IMR-90 (cell line): ENCODE data around the gene RIPK4. TPM values are rescaled to one million over a fixed set of nuclear protein-coding genes. Genes with fewer than 3 reads are reported as not detected.

Experiments
- ATAC-seq: fragments of 200-7000 bp; cut with Tn5 transposase; 2 replicates; pipeline ENCODE4 v1.9.1; 2020; ENCODE audit warnings: low read depth, mild to moderate bottlenecking, moderate library complexity
- BruUV-seq: library from RNA; stranded (reverse); fragments of 400-500 nt; replicated peaks from 2 replicates; lab custom pipeline; 2021; lab: Mats Ljungman, UMichigan
- CTCF ChIA-PET: fragments of 300-600 bp; formaldehyde crosslinking; extraction: SDS; loops from one replicate; lab custom pipeline; 2021; ENCODE audit warnings: antibody characterized with exemption; lab: Yijun Ruan, JAX
- POLR2A ChIA-PET: fragments of 300-600 bp; sonication (Branson Sonifier 250); formaldehyde crosslinking; loops from one replicate; lab custom pipeline; 2022; ENCODE audit warnings: antibody characterized with exemption; ENCODE audit not compliant: unreplicated experiment; lab: Charles Lee
- DNase-seq: peaks from one replicate; pipeline ENCODE4 v3.0.0; 2013
- H2AFZ ChIP-seq: replicated peaks from 2 replicates; pipeline ENCODE3; 2013; ENCODE audit warnings: low read length, mild to moderate bottlenecking; ENCODE audit not compliant: poor library complexity
- H2AK5ac ChIP-seq: 2 replicates; pipeline ENCODE4 v1.6.1; 2013; ENCODE audit warnings: low read depth, low read length, inconsistent platforms
- H2AK9ac ChIP-seq: replicated peaks from 2 replicates; pipeline ENCODE3; 2013; ENCODE audit warnings: mild to moderate bottlenecking, low read depth, low read length, moderate library complexity; ENCODE audit not compliant: poor library complexity
- H2BK120ac ChIP-seq: 2 replicates; pipeline ENCODE4 v1.6.1; 2013; ENCODE audit warnings: low read depth, low read length, inconsistent platforms
- H2BK15ac ChIP-seq: 3 replicates; pipeline ENCODE4 v1.6.1; 2013; ENCODE audit warnings: low read depth, low read length, inconsistent platforms
- H2BK20ac ChIP-seq: 2 replicates; pipeline ENCODE4 v1.6.1; 2013; ENCODE audit warnings: low read depth, mild to moderate bottlenecking, inconsistent platforms, low read length, moderate library complexity
- H2BK5ac ChIP-seq: 2 replicates; pipeline ENCODE4 v1.6.1; 2013; ENCODE audit warnings: mild to moderate bottlenecking, low read depth, low read length, inconsistent platforms; ENCODE audit not compliant: poor library complexity, severe bottlenecking
- H3K14ac ChIP-seq: replicated peaks from 2 replicates; pipeline ENCODE4 v1.6.1; 2013; ENCODE audit warnings: low read depth, low read length, inconsistent platforms
- H3K18ac ChIP-seq: 2 replicates; pipeline ENCODE4 v1.6.1; 2013; ENCODE audit warnings: low read depth, low read length, control low read depth
- H3K23ac ChIP-seq: 2 replicates; pipeline ENCODE4 v1.6.1; 2013; ENCODE audit warnings: low read depth, low read length, inconsistent platforms
- H3K27ac ChIP-seq: 2 replicates; pipeline ENCODE4 v1.5.1; 2013; ENCODE audit warnings: mild to moderate bottlenecking, control low read depth, low read length; ENCODE audit not compliant: insufficient read depth
- H3K27me3 ChIP-seq: 2 replicates; pipeline ENCODE4 v1.6.1; 2013; ENCODE audit warnings: low read length; ENCODE audit not compliant: control insufficient read depth, insufficient read depth
- H3K36me3 ChIP-seq: 2 replicates; pipeline ENCODE4 v1.6.1; 2013; ENCODE audit warnings: low read length, mixed read lengths; ENCODE audit not compliant: control insufficient read depth, insufficient read depth
- H3K4ac ChIP-seq: 2 replicates; pipeline ENCODE4 v1.6.1; 2013; ENCODE audit warnings: low read depth, low read length, inconsistent platforms
- H3K4me1 ChIP-seq: 2 replicates; pipeline ENCODE4 v1.6.1; 2013; ENCODE audit warnings: low read length, mixed read lengths; ENCODE audit not compliant: control insufficient read depth, insufficient read depth
- H3K4me2 ChIP-seq: 2 replicates; pipeline ENCODE4 v1.6.1; 2013; ENCODE audit warnings: low read depth, mild to moderate bottlenecking, control low read depth, low read length, moderate library complexity
- H3K4me3 ChIP-seq: 2 replicates; pipeline ENCODE4 v1.5.1; 2013; ENCODE audit warnings: low read depth, mild to moderate bottlenecking, control low read depth, low read length, moderate library complexity; ENCODE audit not compliant: insufficient read depth
- H3K56ac ChIP-seq: 2 replicates; pipeline ENCODE4 v1.6.1; 2013; ENCODE audit warnings: low read length, inconsistent platforms; ENCODE audit not compliant: insufficient read depth; ENCODE audit errors: extremely low read depth
- H3K79me1 ChIP-seq, 2 experiments: 2 replicates each; pipeline ENCODE4 v1.6.1; 2013; ENCODE audit warnings: low read length in 2 of 2, inconsistent platforms in 1 of 2, low read depth in 1 of 2
- H3K9ac ChIP-seq: 2 replicates; pipeline ENCODE4 v1.6.1; 2013; ENCODE audit warnings: low read depth, low read length, control low read depth
- H3K9me1 ChIP-seq: 2 replicates; pipeline ENCODE4 v1.6.1; 2013; ENCODE audit warnings: low read length, inconsistent platforms; ENCODE audit not compliant: insufficient read depth
- H3K9me3 ChIP-seq: 2 replicates; pipeline ENCODE4 v1.6.1; 2013; ENCODE audit warnings: low read length; ENCODE audit not compliant: control insufficient read depth, insufficient read depth
- H4K20me1 ChIP-seq: 2 replicates; pipeline ENCODE4 v1.6.1; 2013; ENCODE audit warnings: low read length, inconsistent platforms; ENCODE audit not compliant: insufficient read depth
- H4K5ac ChIP-seq: 2 replicates; pipeline ENCODE4 v1.6.1; 2013; ENCODE audit warnings: mild to moderate bottlenecking, low read depth, low read length, control low read depth
- H4K8ac ChIP-seq, 2 experiments: 2 replicates each; pipeline ENCODE4 v1.6.1; 2013; ENCODE audit warnings: low read depth in 2 of 2, low read length in 2 of 2, control low read depth in 1 of 2, inconsistent platforms in 1 of 2
- H4K91ac ChIP-seq: 2 replicates; pipeline ENCODE4 v1.6.1; 2013; ENCODE audit warnings: low read depth, low read length, inconsistent platforms; ENCODE audit not compliant: insufficient read depth
- FOS ChIP-seq: fragments of 150-350 bp; IDR thresholded peaks from 2 replicates; pipeline ENCODE4 v1.6.1; 2016; ENCODE audit warnings: low read depth, low read length
- RAD21 ChIP-seq: IDR thresholded peaks from 2 replicates; pipeline ENCODE4 v1.6.1; 2012; ENCODE audit warnings: low read length, improper control_type of control experiment
- RFX5 ChIP-seq: IDR thresholded peaks from 2 replicates; pipeline ENCODE4 v1.8.0; 2012; ENCODE audit warnings: low read depth, mild to moderate bottlenecking, low read length, moderate library complexity
- WGBS, 2 experiments: methylation state at CpG; one replicate each; pipeline versions ENCODE4 v1.1.5 to v1.1.7; 2013; ENCODE audit warnings: missing lambda C conversion rate in 2 of 2; ENCODE audit not compliant: insufficient read length in 1 of 2; ENCODE audit errors: extremely low coverage in 2 of 2; 5-methylcytosine and 5-hydroxymethylcytosine counted together
- dilution Hi-C: fragments of 300-500 bp; cut with HindIII; formaldehyde crosslinking; loops from one replicate; pipeline ENCODE4 v1.14.3; 2018; ENCODE audit warnings: low sequenced_read_pairs; ENCODE audit not compliant: unreplicated experiment
- in situ Hi-C: fragments of 300-500 bp; cut with MboI; formaldehyde crosslinking; loops from 3 replicates; pipeline ENCODE4 v1.14.3; 2019; ENCODE audit warnings: low sequenced_read_pairs, inconsistent platforms, mixed read lengths
- intact Hi-C: fragments of 100-400 bp; cut with micrococcal nuclease; formaldehyde crosslinking; loops from 2 replicates; pipeline ENCODE4 v1.10.0; 2022
- polyA plus RNA-seq, 3 experiments: library from polyadenylated mRNA; depleted of rRNA; stranded (reverse); fragments of >200 nt; gene quantifications; 2 replicates each; pipeline ENCODE4 v1.2.3, GENCODE V29; 2012; ENCODE audit warnings: low replicate concordance in 1 of 3
- total RNA-seq: library from RNA; depleted of rRNA; stranded (reverse); fragments of >200 nt; gene quantifications from 2 replicates; pipeline ENCODE4 v1.2.3, GENCODE V29; 2012
- TF ChIP-seq, protein P1 (sequence below): fragments of 150-350 bp; IDR thresholded peaks from 2 replicates; pipeline ENCODE4 v1.6.1; 2016; ENCODE audit warnings: low read depth, mild to moderate bottlenecking, low read length, moderate library complexity, borderline replicate concordance

Gene RIPK4
- total and polyA plus RNA-seq, 2 of the 4 experiments (the other 2 are of a cell fraction), result under 0.01 to 0.03 TPM

- no peak for ATAC-seq
- H2AFZ ChIP-seq, result no peak overlapping the region
- H4K8ac ChIP-seq, result no peak overlapping the region
- no peaks in the 10 kb centered on the region for H3K79me1 ChIP-seq
- no peaks in the 10 kb centered on the region for H3K9me1 ChIP-seq
- H4K91ac ChIP-seq, result no peak overlapping the region
- no peak overlapping the region for H3K56ac ChIP-seq
- dilution Hi-C loops (no loop called here), in situ Hi-C loops (no loop called here), intact Hi-C loops (no loop called here)
- H2BK5ac ChIP-seq, result no peak overlapping the region
- no peaks in the 10 kb centered on the region for H3K4me1 ChIP-seq
- ChIA-PET POLR2A (no interaction called here), CTCF (no interaction called here)
- H2BK15ac ChIP-seq, result no peak overlapping the region
- no peak overlapping the region for H3K4ac ChIP-seq
- no peak overlapping the region for H2BK120ac ChIP-seq
- no peak overlapping the region for H2BK20ac ChIP-seq
- no peak overlapping the region for H3K27ac ChIP-seq
- TF ChIP-seq RAD21 (no peak), RFX5 (no peak), FOS (no peak)
- TF ChIP-seq, protein P1, sequence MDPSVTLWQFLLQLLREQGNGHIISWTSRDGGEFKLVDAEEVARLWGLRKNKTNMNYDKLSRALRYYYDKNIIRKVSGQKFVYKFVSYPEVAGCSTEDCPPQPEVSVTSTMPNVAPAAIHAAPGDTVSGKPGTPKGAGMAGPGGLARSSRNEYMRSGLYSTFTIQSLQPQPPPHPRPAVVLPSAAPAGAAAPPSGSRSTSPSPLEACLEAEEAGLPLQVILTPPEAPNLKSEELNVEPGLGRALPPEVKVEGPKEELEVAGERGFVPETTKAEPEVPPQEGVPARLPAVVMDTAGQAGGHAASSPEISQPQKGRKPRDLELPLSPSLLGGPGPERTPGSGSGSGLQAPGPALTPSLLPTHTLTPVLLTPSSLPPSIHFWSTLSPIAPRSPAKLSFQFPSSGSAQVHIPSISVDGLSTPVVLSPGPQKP, result no peak
- H4K5ac ChIP-seq, result no peak overlapping the region
- no peak overlapping the region for H3K14ac ChIP-seq
- no peak overlapping the region for H3K23ac ChIP-seq
- peaks cover 2% of the 10 kb centered on the region; the same call in 1 of the 2 replicates for H3K9me3 ChIP-seq
- BruUV-seq, result no TSS peak
- no peak overlapping the region for H3K4me2 ChIP-seq
- H3K4me3 ChIP-seq, result no peak overlapping the region
- H3K18ac ChIP-seq, result no peak overlapping the region
- H4K20me1 ChIP-seq, result no peaks in the 10 kb centered on the region
- peaks cover 83% of the 10 kb centered on the region for H3K27me3 ChIP-seq
- no peak for DNase-seq
- H3K9ac ChIP-seq, result no peak overlapping the region
- no peak overlapping the region for H2AK9ac ChIP-seq
- no peak overlapping the region for H2AK5ac ChIP-seq
- no peaks in the 10 kb centered on the region for H3K36me3 ChIP-seq
- no CpG with 5 or more reads among the region's 9 CpGs for WGBS, 2 experiments
Measured at GRCh38 chr21:41712730-41713129, 54.1 kb downstream of the RIPK4 start.
